ENCODE measurements around the gene MACROD2.
A peak's percentile ranks its signal among the peaks of the same experiment; 100 is the strongest.

The MACROD2 gene

GRCh38 chr20:15317546-15318232, 1322.4 kb downstream of the MACROD2 start:
- no peak for DNase-seq

GRCh38 chr20:15318682-15319081, 1323.4 kb downstream of the MACROD2 start:
- no peak for DNase-seq

- no peak for DNase-seq
These were observed 1324.1 kb downstream of the MACROD2 start for GRCh38 chr20:15319439-15319838.

GRCh38 chr20:15320941-15321340, 1325.6 kb downstream of the MACROD2 start:
- peak; percentile 38 for DNase-seq

- DNase-seq: no peak
These were observed 1331.8 kb downstream of the MACROD2 start for GRCh38 chr20:15327123-15327522.

GRCh38 chr20:15328084-15328483, 1332.8 kb downstream of the MACROD2 start:
- DNase-seq: no peak

GRCh38 chr20:15332711-15333160, 1337.4 kb downstream of the MACROD2 start:
- DNase-seq: no peak

GRCh38 chr20:15333170-15333569, 1337.9 kb downstream of the MACROD2 start:
- DNase-seq: no peak

GRCh38 chr20:15336011-15336410, 1340.7 kb downstream of the MACROD2 start:
- DNase-seq: no peak

- no peak for DNase-seq
These were observed 1341.2 kb downstream of the MACROD2 start for GRCh38 chr20:15336536-15336935.

- no peak for DNase-seq
These were observed 1343.9 kb downstream of the MACROD2 start for GRCh38 chr20:15339264-15339663.

- DNase-seq: peak; percentile 57
These were observed 1347.7 kb downstream of the MACROD2 start for GRCh38 chr20:15342991-15343523.

GRCh38 chr20:15345287-15345686, 1350.0 kb downstream of the MACROD2 start:
- DNase-seq: no peak

- no peak for DNase-seq
These were observed 1351.5 kb downstream of the MACROD2 start for GRCh38 chr20:15346657-15347280.

GRCh38 chr20:15359056-15359455, 1363.7 kb downstream of the MACROD2 start:
- peak; percentile 70 for DNase-seq

- DNase-seq: no peak
These were observed 1367.5 kb downstream of the MACROD2 start for GRCh38 chr20:15362849-15363248.

- peak; percentile 9 for DNase-seq
These were observed 1369.5 kb downstream of the MACROD2 start for GRCh38 chr20:15364781-15365180.

GRCh38 chr20:15370370-15370769, 1375.1 kb downstream of the MACROD2 start:
- no peak for DNase-seq

GRCh38 chr20:15374682-15375081, 1379.4 kb downstream of the MACROD2 start:
- DNase-seq: no peak

GRCh38 chr20:15375836-15376235, 1380.5 kb downstream of the MACROD2 start:
- no peak for DNase-seq

- DNase-seq: peak; percentile 44
These were observed 1382.3 kb downstream of the MACROD2 start for GRCh38 chr20:15377603-15378002.

GRCh38 chr20:15378151-15378550, 1382.8 kb downstream of the MACROD2 start:
- DNase-seq: no peak

GRCh38 chr20:15379681-15380296, 1384.5 kb downstream of the MACROD2 start:
- DNase-seq: no peak

- DNase-seq: no peak
These were observed 1385.5 kb downstream of the MACROD2 start for GRCh38 chr20:15380770-15381169.

Data from fibroblast of skin of back (primary cell).